Raji (cell line): Measurements from ENCODE around the gene GPM6B.

Source experiments
- POLR2A ChIP-seq: IDR thresholded peaks from 2 replicates; pipeline ENCODE4 v1.6.1; 2011; ENCODE audit warnings: low read depth, low read length, control low read depth; ENCODE audit not compliant: insufficient read depth

The GPM6B gene

GRCh38 chrX:13816643-13817627 is at the start of gene GPM6B:
Gene GPM6B, minus strand, starts transcription at chrX:13817093. Its CDS starts 189 bp downstream, at chrX:13816904.
- TF ChIP-seq POLR2A, result no peak

- no peak for TF ChIP-seq POLR2A
Observed at GRCh38 chrX:13864264-13864663, 47.4 kb upstream of the GPM6B start.

- no peak for TF ChIP-seq POLR2A
Observed at GRCh38 chrX:13863324-13863723, 46.4 kb upstream of the GPM6B start.

GRCh38 chrX:13859724-13860123 is 42.8 kb upstream of the GPM6B start:
- no peak for TF ChIP-seq POLR2A

GRCh38 chrX:13857804-13858203 is 40.9 kb upstream of the GPM6B start:
- TF ChIP-seq POLR2A, result no peak

- no peak for TF ChIP-seq POLR2A
Observed at GRCh38 chrX:13855689-13856450, 39.0 kb upstream of the GPM6B start.

- TF ChIP-seq POLR2A, result no peak
Observed at GRCh38 chrX:13854003-13854402, 37.1 kb upstream of the GPM6B start.

GRCh38 chrX:13852001-13852695 is 35.3 kb upstream of the GPM6B start:
- no peak for TF ChIP-seq POLR2A

- TF ChIP-seq POLR2A, result no peak
Observed at GRCh38 chrX:13845721-13846378, 29.0 kb upstream of the GPM6B start.

- no peak for TF ChIP-seq POLR2A
Observed at GRCh38 chrX:13843150-13843721, 26.3 kb upstream of the GPM6B start.

- no peak for TF ChIP-seq POLR2A
Observed at GRCh38 chrX:13840121-13840520, 23.2 kb upstream of the GPM6B start.

GRCh38 chrX:13837290-13837745 is 20.4 kb upstream of the GPM6B start:
- no peak for TF ChIP-seq POLR2A

- no peak for TF ChIP-seq POLR2A
Observed at GRCh38 chrX:13836575-13836974, 19.7 kb upstream of the GPM6B start.

- TF ChIP-seq POLR2A, result no peak
Observed at GRCh38 chrX:13835825-13836224, 18.9 kb upstream of the GPM6B start.
